Choroid plexus epithelial cell (primary cell): ENCODE measurements around the gene ATP5ME.

Experiments
- DNase-seq: peaks from one replicate; pipeline ENCODE4 v3.0.0-alpha.2; 2010; ENCODE audit warnings: low read depth
- H3K4me3 ChIP-seq: 2 replicates; pipeline ENCODE4 v1.5.1; 2011; ENCODE audit warnings: low read depth, mild to moderate bottlenecking, control low read depth, low read length, moderate library complexity
- CTCF ChIP-seq: conservative IDR thresholded peaks from 2 replicates; pipeline ENCODE4 v1.5.1; 2011; ENCODE audit warnings: low read depth, mild to moderate bottlenecking, control low read depth, inconsistent platforms, low read length, moderate library complexity

ATP5ME gene

GRCh38 chr4:681736-682451 lies 7.8 kb upstream of the ATP5ME start:
- no peak for TF ChIP-seq CTCF
- no peak overlapping the region for H3K4me3 ChIP-seq
- DNase-seq: no peak

- peak; percentile 44 for DNase-seq
- H3K4me3 ChIP-seq: peak overlapping the region; percentile 49
- no peak for TF ChIP-seq CTCF
Observed at GRCh38 chr4:680928-681645, 7.0 kb upstream of the ATP5ME start.

GRCh38 chr4:680551-680927 lies 6.5 kb upstream of the ATP5ME start:
- no peak for TF ChIP-seq CTCF
- peak overlapping the region; percentile 49 for H3K4me3 ChIP-seq
- DNase-seq: no peak

- no peak for DNase-seq
- TF ChIP-seq CTCF: no peak
- H3K4me3 ChIP-seq: no peak overlapping the region
Observed at GRCh38 chr4:680091-680490, 6.0 kb upstream of the ATP5ME start.

GRCh38 chr4:679629-680028 lies 5.6 kb upstream of the ATP5ME start:
- H3K4me3 ChIP-seq: no peak overlapping the region
- no peak for TF ChIP-seq CTCF
- no peak for DNase-seq

GRCh38 chr4:679104-679481 lies 5.0 kb upstream of the ATP5ME start:
- TF ChIP-seq CTCF: no peak
- DNase-seq: no peak
- H3K4me3 ChIP-seq: no peak overlapping the region
